HepG2 (cell line): Measurements from ENCODE around the gene IL18R1. TPM values are rescaled to one million over a fixed set of nuclear protein-coding genes. Genes with fewer than 3 reads are reported as not detected.

Source experiments
- AHDC1 ChIP-seq: sonication (generic); formaldehyde crosslinking; IDR thresholded peaks from 2 replicates; pipeline ENCODE4 v1.5.1; 2020; ENCODE audit warnings: mild to moderate bottlenecking, missing genetic modification reagents, borderline replicate concordance
- ARID5B ChIP-seq: IDR thresholded peaks from 2 replicates; pipeline ENCODE4 v1.4.0; 2020; ENCODE audit warnings: mild to moderate bottlenecking, missing genetic modification reagents
- ERF ChIP-seq: IDR thresholded peaks from 2 replicates; pipeline ENCODE4 v1.6.1; 2018; ENCODE audit warnings: missing biosample characterization, missing genetic modification reagents
- HDAC6 ChIP-seq: fragments of 200-600 bp; sonication (generic); IDR thresholded peaks from 2 replicates; pipeline ENCODE4 v1.7.0; 2017; ENCODE audit warnings: mild to moderate bottlenecking, antibody characterized with exemption, low read length, low read depth
- POGZ ChIP-seq: sonication (generic); formaldehyde crosslinking; IDR thresholded peaks from 2 replicates; pipeline ENCODE4 v1.4.0; 2020; ENCODE audit warnings: mild to moderate bottlenecking, missing genetic modification reagents
- THAP9 ChIP-seq: sonication (generic); formaldehyde crosslinking; IDR thresholded peaks from 2 replicates; pipeline ENCODE4; 2020; ENCODE audit warnings: missing genetic modification reagents, mild to moderate bottlenecking, borderline replicate concordance
- ZNF3 ChIP-seq: IDR thresholded peaks from 2 replicates; pipeline ENCODE4 v1.7.0; 2017; ENCODE audit warnings: inconsistent platforms
- ZNF451 ChIP-seq: sonication (generic); formaldehyde crosslinking; IDR thresholded peaks from 2 replicates; pipeline ENCODE4 v1.5.0; 2020; ENCODE audit warnings: mild to moderate bottlenecking, missing genetic modification reagents
- ZNF781 ChIP-seq: sonication (generic); formaldehyde crosslinking; IDR thresholded peaks from 2 replicates; pipeline ENCODE4 v1.5.1; 2020; ENCODE audit warnings: borderline replicate concordance, mild to moderate bottlenecking, missing genetic modification reagents; ENCODE audit errors: not compliant biosample characterization
- polyA plus RNA-seq, 8 experiments: library from polyadenylated mRNA; depleted of rRNA in 3 of 8; stranded (reverse) in 7 of 8; unstranded in 1 of 8; fragments of >200 nt; fragmentation: Illumina TruSeq in 4 of 8; extraction: Trizol in 4 of 8; gene quantifications; 2 replicates each; pipeline versions ENCODE4 v1.2.1 to v1.2.3, GENCODE V29; 2011 to 2016; ENCODE audit warnings: low read depth in 4 of 8, missing spikeins in 1 of 8, mixed read lengths in 1 of 8; ENCODE audit not compliant: insufficient read depth in 1 of 8
- total RNA-seq, 5 experiments: library from RNA; depleted of rRNA; stranded (reverse); fragments of >200 nt; fragmentation: Illumina TruSeq; extraction: Trizol; gene quantifications; 2 replicates each; pipeline ENCODE4 v1.2.3, GENCODE V29; 2016; ENCODE audit warnings: low read depth in 1 of 5
- TF ChIP-seq, protein P1 (sequence below): sonication (generic); formaldehyde crosslinking; IDR thresholded peaks from 2 replicates; pipeline ENCODE4 v1.4.0; 2020; ENCODE audit warnings: missing genetic modification reagents, borderline replicate concordance
- TF ChIP-seq, protein P2 (sequence below): sonication (generic); formaldehyde crosslinking; IDR thresholded peaks from 2 replicates; pipeline ENCODE4 v1.4.0; 2020; ENCODE audit warnings: missing genetic modification reagents

The IL18R1 gene
- total and polyA plus RNA-seq, 2 of the 13 experiments (the other 11 are each of a cell fraction or from before 2014, with no cell fraction given) = 0.01 to 0.04 TPM

DNA sequence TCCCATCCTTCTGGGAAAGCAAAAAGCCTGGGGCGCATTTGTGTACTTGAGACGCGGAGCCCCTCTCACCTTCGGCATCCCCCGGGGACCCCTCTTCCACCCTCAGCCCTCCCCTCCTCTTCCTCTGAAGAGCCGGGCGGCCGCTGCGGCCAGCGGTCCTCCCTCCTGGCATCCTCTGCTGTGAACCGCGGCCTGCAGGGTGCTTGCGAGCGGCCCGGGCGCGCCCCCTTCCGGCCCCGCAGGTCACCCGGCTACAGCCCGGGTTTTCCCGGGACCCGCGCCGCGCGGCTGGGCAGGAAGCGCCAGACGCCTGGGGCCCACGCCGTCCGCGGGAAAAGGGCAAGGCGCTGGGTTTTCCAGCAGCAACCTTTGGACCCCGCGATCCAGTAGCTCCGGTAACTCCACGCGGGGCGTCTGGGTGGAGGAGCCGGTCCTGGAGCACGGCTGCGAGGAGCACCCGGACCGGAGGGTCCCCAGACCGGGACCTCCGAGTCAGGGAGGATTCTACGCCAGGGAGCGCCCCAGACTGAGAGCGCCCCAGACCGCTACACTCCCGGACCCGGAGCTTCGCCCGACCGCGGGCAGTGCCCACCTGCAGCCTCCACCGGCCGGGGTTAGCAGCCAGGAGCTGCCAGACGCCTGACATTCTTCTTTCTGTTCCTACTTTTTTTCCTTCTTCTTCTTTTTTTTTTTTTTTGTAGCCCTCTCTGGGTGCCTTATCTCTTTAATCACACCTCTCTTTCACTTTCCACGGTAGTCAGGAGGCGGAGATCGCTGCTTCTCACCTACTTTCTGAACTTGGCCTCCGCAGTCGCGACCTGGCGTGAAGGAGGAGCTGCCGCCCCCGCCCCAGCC, at the start of gene IL18R1 (continued):
- TF ChIP-seq ARID5B (CRISPR knock-in tag) = peak; percentile 81; the same call in 1 of the 2 replicates
- TF ChIP-seq ZNF781 (CRISPR knock-in tag) = no peak
- peak; percentile 53; the same call in 1 of the 2 replicates for TF ChIP-seq POGZ (CRISPR knock-in tag)
- TF ChIP-seq, protein P1, sequence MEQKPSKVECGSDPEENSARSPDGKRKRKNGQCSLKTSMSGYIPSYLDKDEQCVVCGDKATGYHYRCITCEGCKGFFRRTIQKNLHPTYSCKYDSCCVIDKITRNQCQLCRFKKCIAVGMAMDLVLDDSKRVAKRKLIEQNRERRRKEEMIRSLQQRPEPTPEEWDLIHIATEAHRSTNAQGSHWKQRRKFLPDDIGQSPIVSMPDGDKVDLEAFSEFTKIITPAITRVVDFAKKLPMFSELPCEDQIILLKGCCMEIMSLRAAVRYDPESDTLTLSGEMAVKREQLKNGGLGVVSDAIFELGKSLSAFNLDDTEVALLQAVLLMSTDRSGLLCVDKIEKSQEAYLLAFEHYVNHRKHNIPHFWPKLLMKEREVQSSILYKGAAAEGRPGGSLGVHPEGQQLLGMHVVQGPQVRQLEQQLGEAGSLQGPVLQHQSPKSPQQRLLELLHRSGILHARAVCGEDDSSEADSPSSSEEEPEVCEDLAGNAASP = peak; percentile 48; the same call in 1 of the 2 replicates
- TF ChIP-seq ZNF3 (CRISPR knock-in tag) = 0 out of 2 replicates have a peak, but pooled peaks have one; percentile 29
- TF ChIP-seq HDAC6 = no peak
- peak; percentile 48; the same call in 1 of the 2 replicates for TF ChIP-seq THAP9
- peak; percentile 85; the same call in 1 of the 2 replicates for TF ChIP-seq ERF (CRISPR knock-in tag)
- TF ChIP-seq ZNF451 (CRISPR knock-in tag) = 0 out of 2 replicates have a peak, but pooled peaks have one; percentile 41
- no peak for TF ChIP-seq AHDC1 (CRISPR knock-in tag)
- TF ChIP-seq, protein P2, sequence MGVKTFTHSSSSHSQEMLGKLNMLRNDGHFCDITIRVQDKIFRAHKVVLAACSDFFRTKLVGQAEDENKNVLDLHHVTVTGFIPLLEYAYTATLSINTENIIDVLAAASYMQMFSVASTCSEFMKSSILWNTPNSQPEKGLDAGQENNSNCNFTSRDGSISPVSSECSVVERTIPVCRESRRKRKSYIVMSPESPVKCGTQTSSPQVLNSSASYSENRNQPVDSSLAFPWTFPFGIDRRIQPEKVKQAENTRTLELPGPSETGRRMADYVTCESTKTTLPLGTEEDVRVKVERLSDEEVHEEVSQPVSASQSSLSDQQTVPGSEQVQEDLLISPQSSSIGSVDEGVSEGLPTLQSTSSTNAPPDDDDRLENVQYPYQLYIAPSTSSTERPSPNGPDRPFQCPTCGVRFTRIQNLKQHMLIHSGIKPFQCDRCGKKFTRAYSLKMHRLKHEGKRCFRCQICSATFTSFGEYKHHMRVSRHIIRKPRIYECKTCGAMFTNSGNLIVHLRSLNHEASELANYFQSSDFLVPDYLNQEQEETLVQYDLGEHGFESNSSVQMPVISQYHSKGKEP (CRISPR knock-in tag) = no peak
